ENCODE measurements around the gene PAIP2.

DNA sequence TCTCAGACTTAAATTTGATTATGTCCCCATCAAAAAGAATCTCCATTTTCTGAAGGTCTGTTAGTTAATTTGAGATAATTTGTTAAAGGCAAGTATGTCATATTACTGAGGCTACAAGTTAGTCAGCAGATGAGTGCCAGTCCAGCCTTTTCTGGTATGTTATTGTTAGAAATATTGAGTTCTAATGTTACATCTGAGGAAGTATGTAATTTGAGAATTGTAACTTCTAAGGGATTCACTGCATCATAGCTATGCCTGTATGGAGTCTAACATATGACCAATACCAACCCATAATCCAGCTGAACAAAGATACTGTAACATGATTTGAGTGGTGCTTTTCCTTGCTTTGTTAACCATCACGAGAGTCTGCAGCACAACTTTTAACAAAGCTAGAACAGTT is 27.5 kb downstream of the PAIP2 start:
- TF ChIP-seq, protein P1, sequence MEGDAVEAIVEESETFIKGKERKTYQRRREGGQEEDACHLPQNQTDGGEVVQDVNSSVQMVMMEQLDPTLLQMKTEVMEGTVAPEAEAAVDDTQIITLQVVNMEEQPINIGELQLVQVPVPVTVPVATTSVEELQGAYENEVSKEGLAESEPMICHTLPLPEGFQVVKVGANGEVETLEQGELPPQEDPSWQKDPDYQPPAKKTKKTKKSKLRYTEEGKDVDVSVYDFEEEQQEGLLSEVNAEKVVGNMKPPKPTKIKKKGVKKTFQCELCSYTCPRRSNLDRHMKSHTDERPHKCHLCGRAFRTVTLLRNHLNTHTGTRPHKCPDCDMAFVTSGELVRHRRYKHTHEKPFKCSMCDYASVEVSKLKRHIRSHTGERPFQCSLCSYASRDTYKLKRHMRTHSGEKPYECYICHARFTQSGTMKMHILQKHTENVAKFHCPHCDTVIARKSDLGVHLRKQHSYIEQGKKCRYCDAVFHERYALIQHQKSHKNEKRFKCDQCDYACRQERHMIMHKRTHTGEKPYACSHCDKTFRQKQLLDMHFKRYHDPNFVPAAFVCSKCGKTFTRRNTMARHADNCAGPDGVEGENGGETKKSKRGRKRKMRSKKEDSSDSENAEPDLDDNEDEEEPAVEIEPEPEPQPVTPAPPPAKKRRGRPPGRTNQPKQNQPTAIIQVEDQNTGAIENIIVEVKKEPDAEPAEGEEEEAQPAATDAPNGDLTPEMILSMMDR (IDR thresholded peaks at IDR 0.05; ENCODE audit: low read length) = no peak
- no peak for TF ChIP-seq EZH2 (IDR thresholded peaks at IDR 0.05; ENCODE audit: borderline replicate concordance, low read length)
